H1 (cell line): ENCODE data around the gene PPP1R3G. TPM values are rescaled to one million over a fixed set of nuclear protein-coding genes. Genes with fewer than 3 reads are reported as not detected.

Experiments
- CTCF ChIA-PET: fragments of 300-600 bp; sonication (Branson Sonifier 250); formaldehyde crosslinking; loops from one replicate; lab custom pipeline; 2021; ENCODE audit not compliant: partially characterized antibody; lab: Charles Lee
- POLR2A ChIA-PET: fragments of 300-600 bp; sonication (Branson Sonifier 250); formaldehyde crosslinking; loops from one replicate; lab custom pipeline; 2021; ENCODE audit warnings: inconsistent platforms; ENCODE audit not compliant: partially characterized antibody; lab: Charles Lee
- DNase-seq, 2 experiments: peaks; one replicate each; pipeline versions ENCODE4 v3.0.0 to v3.0.0-alpha.2; 2010 to 2022; ENCODE audit warnings: low spot score in 2 of 2, low read depth in 1 of 2, mixed read lengths in 1 of 2
- FAIRE-seq: peaks from 2 replicates; lab custom pipeline; 2011; peaks lifted over from hg19 to GRCh38; lab: Jason Lieb, UNC
- H2AFZ ChIP-seq: 2 replicates; pipeline ENCODE4 v1.8.1; 2012; ENCODE audit warnings: low read length, inconsistent platforms
- H2AK5ac ChIP-seq: 2 replicates; pipeline ENCODE4 v1.6.1; 2013; ENCODE audit warnings: low read depth, low read length
- H2BK120ac ChIP-seq: replicated peaks from 2 replicates; pipeline ENCODE3; 2013; ENCODE audit warnings: low read depth, low read length, inconsistent platforms
- H2BK12ac ChIP-seq: 2 replicates; pipeline ENCODE4 v1.6.1; 2013; ENCODE audit warnings: low read depth, low read length
- H2BK15ac ChIP-seq: 2 replicates; pipeline ENCODE4 v1.6.1; 2013; ENCODE audit warnings: low read length
- H2BK20ac ChIP-seq: 2 replicates; pipeline ENCODE4 v1.6.1; 2013; ENCODE audit warnings: low read length
- H2BK5ac ChIP-seq: 2 replicates; pipeline ENCODE4 v1.6.1; 2013; ENCODE audit warnings: low read depth, low read length
- H3K14ac ChIP-seq: 2 replicates; pipeline ENCODE4 v1.6.1; 2013; ENCODE audit warnings: inconsistent platforms; ENCODE audit not compliant: insufficient read length
- H3K18ac ChIP-seq: 2 replicates; pipeline ENCODE4 v1.6.1; 2013; ENCODE audit warnings: low read length; ENCODE audit errors: extremely low read depth
- H3K23ac ChIP-seq: 2 replicates; pipeline ENCODE4 v1.6.1; 2013; ENCODE audit warnings: inconsistent platforms; ENCODE audit not compliant: insufficient read length
- H3K23me2 ChIP-seq: 2 replicates; pipeline ENCODE4 v1.6.1; 2013; ENCODE audit warnings: low read depth, low read length
- H3K27ac ChIP-seq: 2 replicates; pipeline ENCODE4 v1.6.1; 2011; ENCODE audit warnings: low read depth, low read length, inconsistent platforms
- H3K27me3 ChIP-seq, 4 experiments: replicated peaks in 1 of 4; 1 replicate in 1 of 4; 2 replicates in 3 of 4; pipeline versions ENCODE4 v1.6.1 to v1.8.1; 2011 to 2013; ENCODE audit warnings: low read length in 3 of 4, mild to moderate bottlenecking in 3 of 4, inconsistent platforms in 2 of 4, mixed read lengths in 2 of 4, moderate library complexity in 1 of 4; ENCODE audit not compliant: control insufficient read depth in 3 of 4, insufficient read depth in 3 of 4; ENCODE audit errors: extremely low read depth in 1 of 4
- H3K36me3 ChIP-seq, 4 experiments: 2 replicates each; pipeline versions ENCODE4 v1.6.1 to v1.8.1; 2011 to 2013; ENCODE audit warnings: mild to moderate bottlenecking in 4 of 4, low read length in 3 of 4, moderate library complexity in 2 of 4, control low read depth in 1 of 4, inconsistent platforms in 1 of 4; ENCODE audit not compliant: insufficient read depth in 4 of 4, control insufficient read depth in 2 of 4
- H3K4ac ChIP-seq: replicated peaks from 2 replicates; pipeline ENCODE3; 2013; ENCODE audit warnings: low read length, low read depth, mixed read lengths, inconsistent platforms; ENCODE audit not compliant: insufficient read length
- H3K4me1 ChIP-seq, 4 experiments: replicated peaks in 1 of 4; 1 replicate in 1 of 4; 2 replicates in 3 of 4; pipeline versions ENCODE4 v1.6.1 to v1.8.1; 2011 to 2013; ENCODE audit warnings: low read length in 3 of 4, inconsistent platforms in 2 of 4, mixed read lengths in 1 of 4; ENCODE audit not compliant: insufficient read depth in 4 of 4, control insufficient read depth in 3 of 4
- H3K4me2 ChIP-seq, 2 experiments: 2 replicates each; pipeline versions ENCODE4 v1.6.1 to v1.8.1; 2011 to 2013; ENCODE audit warnings: low read depth in 2 of 2, low read length in 2 of 2, control low read depth in 1 of 2, inconsistent platforms in 1 of 2, mild to moderate bottlenecking in 1 of 2; ENCODE audit not compliant: insufficient read depth in 1 of 2
- H3K4me3 ChIP-seq, 4 experiments: fragments of 200-600, 300-600 bp in 1 of 4; sonication (generic), shearing (Covaris generic), sonication (Bioruptor Twin) in 1 of 4; 2 replicates each; pipeline versions ENCODE4 v1.5.1 to v1.8.1; 2011 to 2016; ENCODE audit warnings: low read length in 4 of 4, low read depth in 3 of 4, control low read depth in 2 of 4, inconsistent platforms in 2 of 4, mild to moderate bottlenecking in 2 of 4, mixed read lengths in 1 of 4, moderate library complexity in 1 of 4; ENCODE audit not compliant: insufficient read depth in 2 of 4; ENCODE audit errors: extremely low read depth in 1 of 4
- H3K56ac ChIP-seq: replicated peaks from 2 replicates; pipeline ENCODE3; 2013; ENCODE audit warnings: low read depth, mild to moderate bottlenecking, mixed read lengths, low read length, inconsistent platforms; ENCODE audit not compliant: insufficient read length
- H3K79me1 ChIP-seq: 2 replicates; pipeline ENCODE4 v1.6.1; 2013; ENCODE audit warnings: low read depth, low read length, control low read depth
- H3K79me2 ChIP-seq, 2 experiments: 2 replicates each; pipeline versions ENCODE4 v1.6.1 to v1.8.1; 2012 to 2013; ENCODE audit warnings: low read length in 2 of 2, mild to moderate bottlenecking in 2 of 2, inconsistent platforms in 1 of 2; ENCODE audit not compliant: insufficient read depth in 2 of 2, control insufficient read depth in 1 of 2
- H3K9ac ChIP-seq, 4 experiments: replicated peaks in 1 of 4; 1 replicate in 1 of 4; 2 replicates in 3 of 4; pipeline versions ENCODE4 v1.6.1 to v1.8.1; 2011 to 2013; ENCODE audit warnings: low read depth in 3 of 4, low read length in 3 of 4, control low read depth in 2 of 4, mild to moderate bottlenecking in 2 of 4, moderate library complexity in 2 of 4, inconsistent platforms in 1 of 4; ENCODE audit errors: extremely low read depth in 1 of 4
- H3K9me3 ChIP-seq, 2 experiments: 2 replicates each; pipeline versions ENCODE4 v1.6.1 to v1.8.1; 2012 to 2013; ENCODE audit warnings: mild to moderate bottlenecking in 2 of 2, moderate library complexity in 2 of 2, control low read depth in 1 of 2, inconsistent platforms in 1 of 2, low read depth in 1 of 2, low read length in 1 of 2, mixed read lengths in 1 of 2; ENCODE audit not compliant: insufficient read depth in 2 of 2
- H4K20me1 ChIP-seq, 2 experiments: replicated peaks in 1 of 2; 2 replicates each; pipeline versions ENCODE3 to v1.8.1; 2011 to 2013; ENCODE audit warnings: inconsistent platforms in 2 of 2, low read length in 2 of 2, mild to moderate bottlenecking in 1 of 2; ENCODE audit not compliant: insufficient read depth in 2 of 2, control insufficient read depth in 1 of 2
- H4K5ac ChIP-seq: 2 replicates; pipeline ENCODE4 v1.6.1; 2013; ENCODE audit warnings: low read length, low read depth, mixed read lengths, inconsistent platforms; ENCODE audit not compliant: insufficient read length
- H4K8ac ChIP-seq: 2 replicates; pipeline ENCODE4 v1.8.0; 2013; ENCODE audit warnings: mild to moderate bottlenecking, moderate library complexity, low read length, inconsistent platforms; ENCODE audit not compliant: insufficient read depth; ENCODE audit errors: extremely low read depth
- H4K91ac ChIP-seq: replicated peaks from 2 replicates; pipeline ENCODE3; 2013; ENCODE audit warnings: low read length, mixed read lengths, inconsistent platforms; ENCODE audit not compliant: insufficient read length
- CHD2 ChIP-seq: IDR thresholded peaks from 2 replicates; pipeline ENCODE4 v1.6.1; 2012; ENCODE audit warnings: low read length, improper control_type of control experiment
- CREB1 ChIP-seq: IDR thresholded peaks from 2 replicates; pipeline ENCODE4 v1.6.1; 2012; ENCODE audit warnings: inconsistent platforms
- EGR1 ChIP-seq: IDR thresholded peaks from 2 replicates; pipeline ENCODE4 v1.6.1; 2011; ENCODE audit warnings: low read depth, low read length, borderline replicate concordance
- FOSL1 ChIP-seq: IDR thresholded peaks from 2 replicates; pipeline ENCODE4 v1.6.1; 2011; ENCODE audit warnings: mild to moderate bottlenecking, low read depth, low read length, moderate library complexity; ENCODE audit not compliant: insufficient read depth
- NANOG ChIP-seq: IDR thresholded peaks from 2 replicates; pipeline ENCODE4 v1.6.1; 2011; ENCODE audit warnings: low read length, low read depth, mild to moderate bottlenecking, inconsistent platforms; ENCODE audit not compliant: insufficient read depth, poor library complexity, severe bottlenecking
- NRF1 ChIP-seq: IDR thresholded peaks from 2 replicates; pipeline ENCODE4 v1.6.1; 2011; ENCODE audit warnings: mild to moderate bottlenecking, low read depth, low read length, improper control_type of control experiment
- RBBP5 ChIP-seq: IDR thresholded peaks from 2 replicates; pipeline ENCODE4 v1.7.1; 2012; ENCODE audit warnings: low read depth, mild to moderate bottlenecking, inconsistent platforms, low read length, moderate library complexity, borderline replicate concordance
- RNF2 ChIP-seq: fragments of 200-900, 300-1000 bp; sonication (generic); IDR thresholded peaks from 2 replicates; pipeline ENCODE4 v1.7.1; 2016; ENCODE audit warnings: borderline replicate concordance, low read depth, mild to moderate bottlenecking, antibody characterized with exemption, low read length; ENCODE audit not compliant: poor library complexity, severe bottlenecking; ENCODE audit errors: missing control alignments
- SAP30 ChIP-seq: fragments of 300-600 bp; sonication (generic); IDR thresholded peaks from 2 replicates; pipeline ENCODE4 v1.7.1; 2012; ENCODE audit warnings: low read length, moderate library complexity, mild to moderate bottlenecking, inconsistent platforms; ENCODE audit not compliant: insufficient read depth, insufficient replicate concordance
- SP1 ChIP-seq: IDR thresholded peaks from 2 replicates; pipeline ENCODE4 v1.6.1; 2011; ENCODE audit warnings: low read depth, low read length
- USF2 ChIP-seq: IDR thresholded peaks from 2 replicates; pipeline ENCODE4 v1.6.1; 2011; ENCODE audit warnings: low read length, improper control_type of control experiment
- WGBS, 2 experiments: shearing (Covaris generic) in 1 of 2; methylation state at CpG; one replicate each; pipeline versions ENCODE4 v1.1.6 to v1.1.7; 2013 to 2015; ENCODE audit warnings: low lambda C conversion rate in 2 of 2, mixed read lengths in 2 of 2, inconsistent platforms in 1 of 2, low coverage in 1 of 2, missing lambda C conversion rate in 1 of 2; ENCODE audit not compliant: insufficient replicate concordance in 2 of 2, insufficient coverage in 1 of 2, insufficient read length in 1 of 2; ENCODE audit errors: extremely low coverage in 1 of 2, missing lambda C conversion rate in 1 of 2; 5-methylcytosine and 5-hydroxymethylcytosine counted together
- polyA plus RNA-seq, 7 experiments: library from polyadenylated mRNA; depleted of rRNA in 3 of 7; stranded (reverse) in 5 of 7; unstranded in 2 of 7; fragments of >200 nt in 5 of 7; fragments of 200-250 nt in 2 of 7; gene quantifications; 1 replicate in 5 of 7; 2 replicates in 1 of 7; 4 replicates in 1 of 7; pipeline versions ENCODE4 v1.2.1 to v1.2.3, GENCODE V29; 2011 to 2013; ENCODE audit warnings: missing spikeins in 2 of 7, mixed read lengths in 2 of 7
- total RNA-seq: library from RNA; stranded (reverse); fragmentation: NEBNext Ultra II Directional; extraction: Animal tissue kit (Norgen Biotek cat#: 25700); gene quantifications from 2 replicates; pipeline ENCODE4 v1.2.1, GENCODE V29; 2021

PPP1R3G gene
- total and polyA plus RNA-seq, 2 of the 8 experiments (the other 6 are each of a cell fraction or from before 2014, with no cell fraction given): 0.03 to 0.09 TPM

- Histone ChIP-seq H3K4me1 (peaks cover 0 to 14% (median 9%) of the 10 kb centered on the region in 4 experiments; a peak in 5 of 7 replicates), H3K23ac (no peak overlapping the region), H3K79me2 (no peaks in the 10 kb centered on the region), H2AK5ac (no peak overlapping the region)
- 97% methylated on average over 4 of the region's 4 CpGs; no CpG with 5 or more reads in 1 of the 2 experiments for WGBS, 2 experiments
- TF ChIP-seq CREB1 (no peak), FOSL1 (no peak), SAP30 (no peak), NRF1 (no peak), CHD2 (no peak), EGR1 (no peak), RBBP5 (no peak), USF2 (no peak), RNF2 (no peak), SP1 (no peak), NANOG (no peak)
- TF ChIP-seq, all 59 proteins: peak for 0
- Histone ChIP-seq H3K9me3 (no peaks in the 10 kb centered on the region), H2BK12ac (no peak overlapping the region), H3K27ac (no peak overlapping the region), H3K36me3 (no peaks in the 10 kb centered on the region), H3K4ac (no peak overlapping the region), H3K4me3 (no peak overlapping the region), H3K14ac (no peak overlapping the region), H2BK20ac (no peak overlapping the region), H3K23me2 (no peaks in the 10 kb centered on the region), H3K9ac (no peak overlapping the region), H3K18ac (no peak overlapping the region), H2BK15ac (no peak overlapping the region), H4K91ac (no peak overlapping the region), H3K4me2 (no peak overlapping the region), H4K5ac (no peak overlapping the region), H3K79me1 (no peaks in the 10 kb centered on the region), H2AFZ (no peak overlapping the region), H3K56ac (no peak overlapping the region), H2BK5ac (no peak overlapping the region), H4K20me1 (peaks cover 2 to 8% of the 10 kb centered on the region in 2 experiments), H2BK120ac (no peak overlapping the region), H4K8ac (no peak overlapping the region), H3K27me3 (no peaks in the 10 kb centered on the region)
- no peak for DNase-seq
- ChIA-PET CTCF (interaction anchor here (0.6 to 2.0 kb wide), 5 partner anchors 11 to 294 kb away, joined by 3 to 4 read pairs (median 3); no protein-coding TSS in a partner anchor), POLR2A (no interaction called here)
- no peak for FAIRE-seq
These were observed 43.2 kb downstream of the PPP1R3G start for GRCh38 chr6:5128351-5128750.
